GM21576 (cell line): ENCODE measurements around the gene TFDP3.

Experiments
- ATAC-seq: cut with Tn5 transposase; IDR thresholded peaks from one replicate; pipeline ENCODE4 v1.9.1; 2021; ENCODE audit warnings: mild to moderate bottlenecking, moderate library complexity; ENCODE audit not compliant: unreplicated experiment

TFDP3 gene

GRCh38 chrX:133188631-133189030 is 29.5 kb downstream of the TFDP3 start:
- no peak for ATAC-seq

- no peak for ATAC-seq
Measured at GRCh38 chrX:133185938-133186337, 32.2 kb downstream of the TFDP3 start.

GRCh38 chrX:133185119-133185518 is 33.0 kb downstream of the TFDP3 start:
- ATAC-seq, result no peak

- no peak for ATAC-seq
Measured at GRCh38 chrX:133183806-133184205, 34.3 kb downstream of the TFDP3 start.

GRCh38 chrX:133179500-133179899 is 38.7 kb downstream of the TFDP3 start:
- no peak for ATAC-seq

- ATAC-seq, result no peak
Measured at GRCh38 chrX:133177202-133177601, 41.0 kb downstream of the TFDP3 start.

- no peak for ATAC-seq
Measured at GRCh38 chrX:133175605-133176004, 42.5 kb downstream of the TFDP3 start.

GRCh38 chrX:133175162-133175561 is 43.0 kb downstream of the TFDP3 start:
- no peak for ATAC-seq

- no peak for ATAC-seq
Measured at GRCh38 chrX:133171962-133172708, 46.0 kb downstream of the TFDP3 start.
